22Rv1 (cell line): ENCODE measurements around the gene KRT37.

Experiments
- ZFX ChIP-seq: fragments of 450-650 bp; IDR thresholded peaks from 2 replicates; pipeline ENCODE4 v1.6.1; 2017; ENCODE audit warnings: antibody characterized with exemption, borderline replicate concordance
- TF ChIP-seq, protein P1 (sequence below): fragments of 450-650 bp; IDR thresholded peaks from 2 replicates; pipeline ENCODE4 v1.5.1; 2017; ENCODE audit warnings: mild to moderate bottlenecking

DNA sequence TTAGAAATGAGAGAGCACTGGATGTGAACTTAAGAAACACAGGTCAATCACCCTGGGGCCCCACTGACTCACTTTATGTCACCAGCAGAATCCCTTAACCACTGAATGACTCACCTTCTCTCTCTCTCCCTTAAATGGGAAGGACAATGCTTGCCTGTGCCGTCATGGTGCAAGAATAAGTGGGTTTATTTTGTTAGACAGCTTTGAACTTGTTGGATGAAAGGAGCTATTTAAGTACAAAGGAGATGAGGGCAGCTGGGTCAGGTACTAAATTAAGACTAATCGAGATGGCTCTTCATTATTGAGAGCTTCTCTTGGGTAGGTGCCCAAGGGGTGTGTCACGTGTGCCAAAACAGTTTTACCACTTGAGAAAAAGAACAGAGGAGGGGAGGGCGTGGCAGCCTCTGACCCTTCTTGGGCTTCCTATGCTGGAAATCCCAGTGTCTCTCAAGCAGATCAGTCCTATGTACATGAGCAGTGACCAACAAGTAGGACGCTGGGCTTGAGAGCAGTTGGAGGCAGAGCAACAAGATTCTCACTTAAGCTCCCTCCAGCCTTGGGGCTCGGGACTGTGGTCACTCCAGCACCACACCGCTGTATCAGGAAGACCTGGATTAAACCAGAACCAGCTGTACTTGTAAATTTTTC lies 20.2 kb downstream of the KRT37 start:
- TF ChIP-seq, protein P1, sequence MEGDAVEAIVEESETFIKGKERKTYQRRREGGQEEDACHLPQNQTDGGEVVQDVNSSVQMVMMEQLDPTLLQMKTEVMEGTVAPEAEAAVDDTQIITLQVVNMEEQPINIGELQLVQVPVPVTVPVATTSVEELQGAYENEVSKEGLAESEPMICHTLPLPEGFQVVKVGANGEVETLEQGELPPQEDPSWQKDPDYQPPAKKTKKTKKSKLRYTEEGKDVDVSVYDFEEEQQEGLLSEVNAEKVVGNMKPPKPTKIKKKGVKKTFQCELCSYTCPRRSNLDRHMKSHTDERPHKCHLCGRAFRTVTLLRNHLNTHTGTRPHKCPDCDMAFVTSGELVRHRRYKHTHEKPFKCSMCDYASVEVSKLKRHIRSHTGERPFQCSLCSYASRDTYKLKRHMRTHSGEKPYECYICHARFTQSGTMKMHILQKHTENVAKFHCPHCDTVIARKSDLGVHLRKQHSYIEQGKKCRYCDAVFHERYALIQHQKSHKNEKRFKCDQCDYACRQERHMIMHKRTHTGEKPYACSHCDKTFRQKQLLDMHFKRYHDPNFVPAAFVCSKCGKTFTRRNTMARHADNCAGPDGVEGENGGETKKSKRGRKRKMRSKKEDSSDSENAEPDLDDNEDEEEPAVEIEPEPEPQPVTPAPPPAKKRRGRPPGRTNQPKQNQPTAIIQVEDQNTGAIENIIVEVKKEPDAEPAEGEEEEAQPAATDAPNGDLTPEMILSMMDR, result no peak
- no peak for TF ChIP-seq ZFX
